Common myeloid progenitor, CD34-positive (primary cell): ENCODE data around the gene CYP4F11. TPM values are rescaled to one million over a fixed set of nuclear protein-coding genes. Genes with fewer than 3 reads are reported as not detected.
A peak's percentile ranks its signal among the peaks of the same experiment; 100 is the strongest.
"Not testable (repeated sequence)": the region's sequence is repeated elsewhere in the genome, so short reads cannot be mapped to it uniquely, and the experiment has no call there.

Experiments used
- CTCF ChIA-PET: fragments of 350-600 bp; sonication (Branson Sonifier 250); formaldehyde crosslinking; loops from one replicate; lab custom pipeline; 2021; ENCODE audit warnings: antibody characterized with exemption; lab: Charles Lee
- POLR2A ChIA-PET: fragments of 350-600 bp; sonication (Branson Sonifier 250); formaldehyde crosslinking; loops from one replicate; lab custom pipeline; 2021; ENCODE audit warnings: antibody characterized with exemption; lab: Charles Lee
- DNase-seq, 3 donors: peaks; one replicate each; pipeline versions ENCODE4 v3.0.0 to v3.0.0-alpha.2; 2013
- H3K27ac ChIP-seq, 2 experiments: 1 replicate in 1 of 2; 2 replicates in 1 of 2; pipeline ENCODE4 v1.7.0; 2013; ENCODE audit warnings: inconsistent platforms in 2 of 2, low read length in 2 of 2, mild to moderate bottlenecking in 2 of 2, low read depth in 1 of 2, moderate library complexity in 1 of 2; ENCODE audit not compliant: severe bottlenecking in 2 of 2, insufficient read depth in 1 of 2, poor library complexity in 1 of 2
- H3K27me3 ChIP-seq, 5 experiments: replicated peaks in 2 of 5; 1 replicate in 3 of 5; 2 replicates in 2 of 5; pipeline versions ENCODE4 v1.6.1 to v1.7.0; 2013; ENCODE audit warnings: low read length in 4 of 5, mild to moderate bottlenecking in 2 of 5, moderate library complexity in 2 of 5, inconsistent platforms in 1 of 5; ENCODE audit not compliant: insufficient read depth in 5 of 5, control insufficient read depth in 4 of 5
- H3K36me3 ChIP-seq, 4 experiments: 1 replicate in 2 of 4; 2 replicates in 2 of 4; pipeline versions ENCODE4 v1.6.1 to v1.7.0; 2013; ENCODE audit warnings: low read length in 3 of 4, control low read depth in 1 of 4, mild to moderate bottlenecking in 1 of 4; ENCODE audit not compliant: control insufficient read depth in 4 of 4, insufficient read depth in 4 of 4
- H3K4me1 ChIP-seq, 4 experiments: 1 replicate in 3 of 4; 2 replicates in 1 of 4; pipeline versions ENCODE4 v1.6.1 to v1.7.1; 2013; ENCODE audit warnings: low read length in 3 of 4, mild to moderate bottlenecking in 3 of 4, control low read depth in 1 of 4, inconsistent platforms in 1 of 4, moderate library complexity in 1 of 4; ENCODE audit not compliant: control insufficient read depth in 4 of 4, insufficient read depth in 4 of 4; ENCODE audit errors: control extremely low read depth in 1 of 4
- H3K4me3 ChIP-seq, 7 experiments: 1 replicate in 4 of 7; 2 replicates in 3 of 7; pipeline versions ENCODE4 v1.5.1 to v1.7.0; 2013; ENCODE audit warnings: mild to moderate bottlenecking in 7 of 7, low read length in 6 of 7, moderate library complexity in 6 of 7, inconsistent platforms in 2 of 7, low read depth in 2 of 7, control low read depth in 1 of 7; ENCODE audit not compliant: insufficient read depth in 4 of 7, control insufficient read depth in 1 of 7; ENCODE audit errors: extremely low read depth in 1 of 7
- H3K9me3 ChIP-seq, 5 experiments: 1 replicate in 4 of 5; 2 replicates in 1 of 5; pipeline versions ENCODE4 v1.6.1 to v1.7.1; 2013; ENCODE audit warnings: low read length in 4 of 5, mild to moderate bottlenecking in 2 of 5, inconsistent platforms in 1 of 5, low read depth in 1 of 5, moderate library complexity in 1 of 5; ENCODE audit not compliant: control insufficient read depth in 4 of 5, insufficient read depth in 2 of 5; ENCODE audit errors: control extremely low read depth in 1 of 5
- WGBS: methylation state at CpG from one replicate; pipeline ENCODE4 v1.1.5; 2013; ENCODE audit not compliant: insufficient coverage; 5-methylcytosine and 5-hydroxymethylcytosine counted together
- polyA plus RNA-seq: library from polyadenylated mRNA; unstranded; fragments of 120-200 nt; gene quantifications from one replicate; pipeline ENCODE4 v1.2.1, GENCODE V29; 2013

CYP4F11 gene, protein sequence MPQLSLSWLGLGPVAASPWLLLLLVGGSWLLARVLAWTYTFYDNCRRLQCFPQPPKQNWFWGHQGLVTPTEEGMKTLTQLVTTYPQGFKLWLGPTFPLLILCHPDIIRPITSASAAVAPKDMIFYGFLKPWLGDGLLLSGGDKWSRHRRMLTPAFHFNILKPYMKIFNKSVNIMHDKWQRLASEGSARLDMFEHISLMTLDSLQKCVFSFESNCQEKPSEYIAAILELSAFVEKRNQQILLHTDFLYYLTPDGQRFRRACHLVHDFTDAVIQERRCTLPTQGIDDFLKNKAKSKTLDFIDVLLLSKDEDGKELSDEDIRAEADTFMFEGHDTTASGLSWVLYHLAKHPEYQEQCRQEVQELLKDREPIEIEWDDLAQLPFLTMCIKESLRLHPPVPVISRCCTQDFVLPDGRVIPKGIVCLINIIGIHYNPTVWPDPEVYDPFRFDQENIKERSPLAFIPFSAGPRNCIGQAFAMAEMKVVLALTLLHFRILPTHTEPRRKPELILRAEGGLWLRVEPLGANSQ
- 0.11 TPM for polyA plus RNA-seq

DNA sequence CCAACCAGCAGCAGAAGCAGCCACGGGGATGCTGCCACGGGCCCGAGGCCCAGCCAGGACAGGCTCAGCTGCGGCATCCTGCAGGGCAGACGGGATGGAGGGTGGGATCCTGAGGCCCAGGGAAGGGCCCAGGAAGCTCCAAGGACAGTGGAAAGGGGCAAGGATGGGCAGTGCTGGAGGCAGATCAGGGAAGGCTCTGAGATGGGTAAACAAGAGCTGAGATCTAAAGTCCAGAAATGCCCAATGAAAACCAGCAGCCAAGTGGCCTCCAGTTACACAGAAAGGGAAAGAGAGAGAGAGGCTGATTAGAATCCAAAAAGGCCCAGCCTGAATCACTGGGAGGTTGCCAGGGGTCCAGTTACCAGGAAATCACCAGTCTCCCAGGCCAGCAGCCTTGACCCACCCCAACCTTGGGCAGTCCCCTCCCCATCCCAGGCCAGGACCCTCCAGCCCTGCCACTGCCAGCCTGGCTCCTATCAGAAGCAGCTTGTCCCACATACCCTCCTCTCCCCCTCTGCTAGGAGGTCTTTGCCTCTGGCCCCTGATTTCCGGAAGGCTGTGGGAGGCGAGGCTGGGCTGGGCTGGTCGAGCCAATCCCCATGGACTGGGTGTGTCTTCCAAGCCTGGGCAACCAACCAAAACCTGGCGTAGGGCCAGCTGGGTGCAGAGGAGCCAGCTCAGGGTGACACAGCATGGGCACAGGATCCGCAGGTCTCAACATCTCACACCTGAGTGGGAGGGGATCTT is at the start of gene CYP4F11:
Gene CYP4F11, minus strand, starts transcription at position 198 of the 747 bp plus-strand sequence. Its CDS starts 121 bp downstream, at position 77.
- Histone ChIP-seq H3K4me1 (no peaks in the 10 kb centered on the region), H3K27me3 (peaks cover 3 to 60% (median 26%) of the 10 kb centered on the region in 5 experiments), H3K27ac (no peak within 1 kb of the TSS), H3K4me3 (no peak within 1 kb of the TSS), H3K36me3 (no peaks in the 10 kb centered on the region), H3K9me3 (peaks cover 0 to 11% (median 6%) of the 10 kb centered on the region in 5 experiments)
- CTCF ChIA-PET: no interaction called here
- DNase-seq: peak; percentile 38 to 73 (median 47)
- POLR2A ChIA-PET: interaction anchor here (0.6 kb wide), 2 partner anchors 37 to 83 kb away, joined by 4 to 6 read pairs; no protein-coding TSS in a partner anchor
- 40% methylated on average over 9 of the region's 10 CpGs for WGBS

DNA sequence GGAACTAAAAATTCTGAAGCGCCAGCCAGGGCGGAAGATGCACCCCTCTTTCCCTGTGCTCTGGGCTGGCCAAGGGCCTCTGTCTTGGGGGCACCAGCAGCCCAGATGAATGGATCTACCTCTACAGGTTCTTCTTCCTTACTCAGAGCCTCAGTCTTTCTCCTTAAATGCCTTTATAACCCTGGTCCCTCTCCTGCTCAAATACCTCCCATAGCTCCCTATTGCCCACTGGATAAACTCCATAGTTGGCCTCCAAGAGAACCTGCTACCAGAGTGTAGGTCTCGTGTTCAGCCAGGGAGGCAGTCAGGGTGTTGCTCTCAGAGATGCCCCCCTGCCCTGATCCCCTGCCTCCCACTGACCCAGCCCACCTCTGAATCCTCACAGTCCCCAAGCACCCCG is 45.0 kb upstream of the CYP4F11 start:
- Histone ChIP-seq H3K4me3 (no peak overlapping the region), H3K27me3 (peaks cover 0 to 9% (median 4%) of the 10 kb centered on the region in 5 experiments), H3K9me3 (peaks cover 0 to 15% (median 4%) of the 10 kb centered on the region in 5 experiments), H3K36me3 (no peaks in the 10 kb centered on the region), H3K27ac (no peak overlapping the region), H3K4me1 (peaks cover 0 to 2% (median 0%) of the 10 kb centered on the region in 4 experiments)
- ChIA-PET CTCF (no interaction called here), POLR2A (no interaction called here)
- WGBS: 88% methylated on average over 3 of the region's 4 CpGs
- no peak for DNase-seq

DNA sequence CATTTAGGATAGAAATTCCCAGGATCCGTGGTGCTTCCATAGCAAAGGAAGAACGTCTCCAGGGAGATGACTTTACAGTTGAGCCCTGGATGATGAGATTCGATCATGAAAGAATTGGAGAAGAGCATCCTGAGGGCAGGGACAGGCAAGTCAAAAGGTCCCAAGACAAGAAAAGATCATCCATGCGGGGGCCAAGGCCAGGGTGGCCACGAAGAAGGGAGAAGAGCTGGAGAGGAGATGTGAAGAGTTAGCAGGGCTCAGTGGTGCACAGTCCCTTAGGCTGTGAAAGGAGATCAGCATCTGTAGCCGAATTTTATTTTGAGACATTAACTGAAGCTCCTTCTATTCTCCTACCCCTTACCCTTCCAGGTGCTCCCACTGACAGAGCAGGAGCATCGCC is 43.4 kb upstream of the CYP4F11 start:
- Histone ChIP-seq H3K9me3 (peaks cover 0 to 10% (median under 1%) of the 10 kb centered on the region in 5 experiments), H3K4me3 (no peak overlapping the region), H3K36me3 (no peaks in the 10 kb centered on the region), H3K27me3 (peaks cover 0 to 14% (median 5%) of the 10 kb centered on the region in 5 experiments), H3K27ac (no peak overlapping the region), H3K4me1 (peaks cover 0 to 2% (median 0%) of the 10 kb centered on the region in 4 experiments)
- ChIA-PET POLR2A (no interaction called here), CTCF (interaction anchor here (1.5 kb wide), 1 partner anchor 24 kb away, joined by 3 read pairs; no protein-coding TSS in a partner anchor)
- DNase-seq: no peak
- 80% methylated on average over 7 of the region's 7 CpGs for WGBS

DNA sequence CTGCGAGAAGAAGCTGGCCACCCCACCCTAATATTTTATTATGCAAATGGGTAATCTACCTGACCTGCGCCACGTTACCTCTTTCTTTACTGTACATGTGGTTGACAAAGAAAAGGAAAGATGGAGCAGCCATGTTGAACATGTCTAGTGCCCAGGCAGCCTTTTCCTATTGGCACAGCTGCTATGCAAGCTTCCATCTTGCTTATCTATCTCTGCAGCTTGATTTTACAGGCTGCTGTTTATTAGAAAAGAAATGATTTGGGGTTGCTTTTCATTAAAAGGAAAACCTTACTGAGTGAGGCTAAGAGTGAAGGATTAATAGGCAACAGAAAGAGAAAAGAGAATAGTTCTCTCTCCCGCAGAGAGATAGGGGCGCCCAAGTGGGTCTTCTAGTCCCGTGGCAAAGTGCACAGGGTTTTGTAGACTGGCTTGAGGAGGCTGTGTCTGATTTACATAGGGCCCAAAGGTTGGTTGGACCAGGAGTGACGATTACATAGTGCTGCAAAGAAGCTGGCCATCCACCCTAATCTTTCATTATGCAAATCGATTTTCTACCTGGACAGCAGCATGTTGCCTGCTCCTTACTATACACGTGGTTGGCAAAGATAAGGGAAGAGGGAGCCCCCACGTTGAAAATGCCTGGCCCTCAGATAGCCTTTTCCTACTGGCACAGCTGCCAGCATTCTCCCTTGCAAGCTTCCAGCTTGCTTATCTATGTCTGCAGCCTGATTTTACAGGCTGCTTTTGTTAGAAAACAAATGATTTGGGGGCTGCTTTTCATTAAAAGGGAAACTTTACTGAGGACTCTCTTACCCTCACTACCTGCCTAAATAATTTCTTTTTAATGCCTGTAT is 42.7 kb upstream of the CYP4F11 start:
- no peaks in the 10 kb centered on the region for H3K36me3 ChIP-seq
- ChIA-PET CTCF (interaction anchor here (1.5 kb wide), 1 partner anchor 25 kb away, joined by 3 read pairs; no protein-coding TSS in a partner anchor), POLR2A (no interaction called here)
- peaks cover 0 to 5% (median 0%) of the 10 kb centered on the region in 5 experiments for H3K9me3 ChIP-seq
- peaks cover 0 to 2% (median 0%) of the 10 kb centered on the region in 4 experiments for H3K4me1 ChIP-seq
- no peak overlapping the region for H3K27ac ChIP-seq
- DNase-seq: peak in 2 of 3 donors; percentile 38 to 64
- H3K27me3 ChIP-seq: peaks cover 0 to 14% (median 5%) of the 10 kb centered on the region in 5 experiments
- H3K4me3 ChIP-seq: no peak overlapping the region
- 61% methylated on average over 8 of the region's 10 CpGs for WGBS

DNA sequence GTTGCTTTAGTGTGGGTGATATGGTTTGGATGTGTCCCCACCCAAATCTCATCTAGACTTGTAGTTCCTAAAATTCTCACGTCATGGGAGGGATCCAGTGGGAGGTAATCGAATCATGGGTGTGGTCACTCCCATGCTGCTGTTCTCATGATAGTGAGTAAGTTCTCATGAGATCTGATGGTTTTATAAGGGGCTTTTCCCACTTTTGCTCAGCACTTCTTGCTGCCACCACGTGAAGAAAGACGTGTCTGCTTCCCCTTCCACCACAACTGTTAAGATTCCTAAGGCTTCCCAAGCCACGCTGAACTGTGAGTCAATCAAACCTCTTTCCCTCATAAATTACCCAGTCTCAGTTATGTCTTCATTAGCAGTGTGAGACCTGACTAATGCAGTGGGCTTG is 40.5 kb upstream of the CYP4F11 start:
- Histone ChIP-seq H3K27ac (no peak overlapping the region), H3K4me3 (no peak overlapping the region), H3K9me3 (peaks cover 0 to 2% (median 0%) of the 10 kb centered on the region in 5 experiments), H3K27me3 (peaks cover 0 to 10% (median 5%) of the 10 kb centered on the region in 5 experiments), H3K36me3 (no peaks in the 10 kb centered on the region), H3K4me1 (peaks cover 0 to 2% (median 0%) of the 10 kb centered on the region in 4 experiments)
- ChIA-PET CTCF (no interaction called here), POLR2A (no interaction called here)
- 27% methylated on average over 3 of the region's 5 CpGs for WGBS
- no peak for DNase-seq

DNA sequence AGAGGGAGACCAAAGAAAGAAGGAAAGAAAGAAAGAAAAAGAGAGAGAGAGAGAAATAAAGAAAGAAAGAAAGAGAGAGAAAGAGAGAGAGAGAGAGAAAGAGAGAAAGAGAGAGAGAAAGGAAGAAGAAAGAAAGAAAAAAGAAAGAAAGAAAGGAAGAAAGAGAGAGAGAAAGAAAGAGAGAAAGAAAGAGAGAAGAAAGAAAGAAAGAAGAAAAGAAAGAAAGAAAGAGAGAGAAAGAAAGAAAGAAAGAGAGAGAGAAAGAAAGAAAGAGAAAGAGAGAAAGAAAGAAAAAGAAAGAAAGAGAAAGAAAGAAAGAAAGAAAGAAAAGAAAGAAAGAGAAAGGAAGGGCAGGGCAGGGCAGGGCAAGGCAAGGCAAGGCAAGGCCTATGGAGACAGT is 37.7 kb upstream of the CYP4F11 start:
- H3K36me3 ChIP-seq, DNase-seq, H3K4me3 ChIP-seq, H3K9me3 ChIP-seq, H3K27me3 ChIP-seq, H3K27ac ChIP-seq, H3K4me1 ChIP-seq: not testable (repeated sequence)
- ChIA-PET CTCF (interaction anchor here (0.7 kb wide), 1 partner anchor 1169 kb away, joined by 3 read pairs; no protein-coding TSS in a partner anchor), POLR2A (interaction anchor here (0.6 kb wide), 1 partner anchor 38 kb away, joined by 4 read pairs; the partner anchor contains the start of gene CYP4F11)
